ENCODE measurements around the gene TTC38.

Gene TTC38

GRCh38 chr22:46335201-46336118, 67.7 kb downstream of the TTC38 start, which contains the start of gene TRMU:
Gene TRMU (plus strand): TSS chr22:46335714. CDS start chr22:46335765, 51 bp downstream.
- peak; percentile 69 to 77 for DNase-seq

- DNase-seq = peak in 1 of 2 experiments; percentile 5
These were observed 68.6 kb downstream of the TTC38 start for GRCh38 chr22:46336119-46337078.

DNA sequence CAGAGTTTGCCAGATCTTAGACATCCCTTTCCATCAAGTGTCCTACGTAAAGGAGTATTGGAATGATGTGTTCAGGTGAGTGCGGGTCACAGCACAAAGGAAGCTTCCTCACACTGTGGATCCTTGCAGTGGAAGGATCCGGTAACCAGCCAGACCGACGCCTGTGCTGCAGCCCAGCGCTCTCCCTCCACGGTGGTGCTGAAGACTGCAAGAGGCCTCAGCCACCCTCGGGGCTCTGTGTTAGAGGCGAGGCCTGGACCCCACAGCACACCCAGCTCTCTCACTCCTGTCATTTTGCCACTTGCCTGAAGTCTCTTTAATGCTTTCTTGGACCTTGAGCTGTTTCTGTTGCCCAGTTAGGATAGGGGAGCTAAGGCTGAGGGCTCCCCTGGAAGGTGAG, 70.1 kb downstream of the TTC38 start:
- DNase-seq = no peak

- DNase-seq = no peak
These were observed 70.8 kb downstream of the TTC38 start for GRCh38 chr22:46338636-46339035.

DNA sequence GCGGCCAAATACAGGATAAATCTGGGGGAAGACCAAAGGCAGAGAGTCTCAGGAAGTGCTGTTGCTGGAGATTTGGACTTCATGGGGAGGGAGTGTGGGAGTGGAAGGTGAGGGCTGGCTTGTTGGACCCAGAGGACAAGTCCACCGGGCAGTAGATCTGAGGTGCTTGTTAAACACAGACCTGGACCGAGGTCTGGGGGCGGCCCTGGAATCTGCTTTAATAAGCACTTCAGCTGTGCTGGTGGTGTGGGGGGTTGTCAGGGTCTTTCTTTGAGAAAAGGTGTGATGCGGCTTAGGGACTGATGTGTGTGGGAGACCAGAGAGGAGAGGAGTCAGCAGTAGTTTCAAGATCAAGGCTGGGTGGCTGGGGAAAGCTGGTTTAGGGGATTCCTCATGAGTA, 72.1 kb downstream of the TTC38 start:
- no peak for DNase-seq

- no peak for DNase-seq
These were observed 72.9 kb downstream of the TTC38 start for GRCh38 chr22:46340676-46341075.

Measured in stimulated activated CD4-positive, alpha-beta T cell treated with anti-CD3 and anti-CD28 coated beads, Interleukin-4, amount 100 ng/mL, for 4 hours (primary cell).